GM12878 (cell line): ENCODE results near the gene BIK.

ENCODE experiments used
- CBX5 ChIP-seq: sonication (generic); IDR thresholded peaks from 2 replicates; pipeline ENCODE4 v1.6.1; 2016; ENCODE audit warnings: low read depth, moderate library complexity, mild to moderate bottlenecking, inconsistent platforms
- ESRRA ChIP-seq: IDR thresholded peaks from 2 replicates; pipeline ENCODE4 v1.6.1; 2012; ENCODE audit warnings: mild to moderate bottlenecking, low read length, improper control_type of control experiment
- EZH2 ChIP-seq: IDR thresholded peaks from 2 replicates; pipeline ENCODE4 v1.6.1; 2012; ENCODE audit warnings: low read depth, mild to moderate bottlenecking, control low read depth, inconsistent platforms, low read length, borderline replicate concordance; ENCODE audit not compliant: control insufficient read depth
- HDGF ChIP-seq: fragments of 450-650 bp; IDR thresholded peaks from 2 replicates; pipeline ENCODE4 v1.6.1; 2016; ENCODE audit warnings: antibody characterized with exemption
- MEF2B ChIP-seq: fragments of 450-650 bp; IDR thresholded peaks from 2 replicates; pipeline ENCODE4 v1.6.1; 2018; ENCODE audit warnings: mild to moderate bottlenecking, moderate library complexity; ENCODE audit not compliant: partially characterized antibody, poor library complexity, severe bottlenecking
- MXI1 ChIP-seq: fragments of 150-350 bp; IDR thresholded peaks from 2 replicates; pipeline ENCODE4 v1.6.1; 2011; ENCODE audit warnings: low read depth, mild to moderate bottlenecking, inconsistent platforms, low read length, improper control_type of control experiment
- NFYA ChIP-seq: IDR thresholded peaks from 2 replicates; pipeline ENCODE4 v1.6.1; 2011; ENCODE audit warnings: low read depth, mild to moderate bottlenecking, low read length, improper control_type of control experiment, borderline replicate concordance
- POLR2A ChIP-seq: IDR thresholded peaks from 2 replicates; pipeline ENCODE4 v1.6.1; 2011; ENCODE audit warnings: low read depth, mild to moderate bottlenecking, low read length
- POLR2AphosphoS5 ChIP-seq: IDR thresholded peaks from 2 replicates; pipeline ENCODE4 v1.6.1; 2011; ENCODE audit warnings: mild to moderate bottlenecking, low read length, inconsistent platforms
- TAF1 ChIP-seq: IDR thresholded peaks from 2 replicates; pipeline ENCODE4 v1.6.1; 2011; ENCODE audit warnings: mild to moderate bottlenecking, low read depth, low read length, borderline replicate concordance
- TF ChIP-seq, protein P1 (sequence below), 3 experiments: IDR thresholded peaks in 2 of 3; conservative IDR thresholded peaks in 1 of 3; 2 replicates each; pipeline ENCODE4 v1.5.1; 2011; ENCODE audit warnings: low read depth in 3 of 3, low read length in 3 of 3, mild to moderate bottlenecking in 3 of 3, control low read depth in 2 of 3, moderate library complexity in 2 of 3, inconsistent platforms in 1 of 3, mixed read lengths in 1 of 3; ENCODE audit not compliant: control insufficient read depth in 2 of 3, insufficient read depth in 1 of 3; ENCODE audit errors: extremely low read depth in 1 of 3
- TF ChIP-seq, protein P2 (sequence below): IDR thresholded peaks from 2 replicates; pipeline ENCODE4 v1.6.1; 2011; ENCODE audit warnings: low read depth, low read length, improper control_type of control experiment, borderline replicate concordance

DNA sequence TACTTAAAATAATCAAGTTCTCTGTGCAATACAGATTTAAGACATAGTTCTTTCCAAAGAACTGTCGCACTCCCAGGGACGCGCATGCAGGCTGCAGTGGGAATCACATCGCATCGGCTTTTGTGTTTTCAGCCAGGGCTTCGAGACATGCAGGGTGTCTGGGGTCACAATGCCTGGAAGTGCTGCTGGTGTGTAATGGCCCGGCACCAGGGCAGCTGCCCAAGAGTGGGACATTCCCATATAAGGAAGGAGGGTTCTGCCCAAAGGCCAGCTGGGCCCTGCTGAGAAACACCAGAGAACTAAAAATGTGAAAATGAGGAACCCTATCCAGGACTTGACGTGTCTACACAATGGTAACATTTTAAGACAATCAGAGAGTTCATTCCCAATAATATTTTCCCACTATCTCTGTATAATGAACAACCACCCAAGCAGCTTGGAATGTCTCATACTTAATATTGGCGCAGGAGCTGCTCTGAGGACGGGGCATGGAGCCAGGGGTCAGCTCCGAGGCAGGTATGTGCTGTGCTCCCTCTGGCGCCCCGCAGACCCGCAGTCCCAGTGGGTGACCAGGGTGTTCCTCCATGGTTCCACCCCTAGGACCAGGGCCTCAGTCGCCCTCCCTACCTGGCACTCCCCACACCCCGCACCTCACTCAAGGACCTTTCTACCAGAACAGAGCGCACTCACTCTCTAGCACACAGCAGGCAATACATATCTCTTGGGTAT is 21.4 kb downstream of the BIK start:
- TF ChIP-seq, protein P1, sequence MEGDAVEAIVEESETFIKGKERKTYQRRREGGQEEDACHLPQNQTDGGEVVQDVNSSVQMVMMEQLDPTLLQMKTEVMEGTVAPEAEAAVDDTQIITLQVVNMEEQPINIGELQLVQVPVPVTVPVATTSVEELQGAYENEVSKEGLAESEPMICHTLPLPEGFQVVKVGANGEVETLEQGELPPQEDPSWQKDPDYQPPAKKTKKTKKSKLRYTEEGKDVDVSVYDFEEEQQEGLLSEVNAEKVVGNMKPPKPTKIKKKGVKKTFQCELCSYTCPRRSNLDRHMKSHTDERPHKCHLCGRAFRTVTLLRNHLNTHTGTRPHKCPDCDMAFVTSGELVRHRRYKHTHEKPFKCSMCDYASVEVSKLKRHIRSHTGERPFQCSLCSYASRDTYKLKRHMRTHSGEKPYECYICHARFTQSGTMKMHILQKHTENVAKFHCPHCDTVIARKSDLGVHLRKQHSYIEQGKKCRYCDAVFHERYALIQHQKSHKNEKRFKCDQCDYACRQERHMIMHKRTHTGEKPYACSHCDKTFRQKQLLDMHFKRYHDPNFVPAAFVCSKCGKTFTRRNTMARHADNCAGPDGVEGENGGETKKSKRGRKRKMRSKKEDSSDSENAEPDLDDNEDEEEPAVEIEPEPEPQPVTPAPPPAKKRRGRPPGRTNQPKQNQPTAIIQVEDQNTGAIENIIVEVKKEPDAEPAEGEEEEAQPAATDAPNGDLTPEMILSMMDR (IDR thresholded peaks at IDR 0.05 in 2 of 3, conservative IDR thresholded peaks at IDR 0.05 in 1 of 3; ENCODE audit: control insufficient read depth in 2 of 3, extremely low read depth in 1 of 3, insufficient read depth in 1 of 3, low read depth in 3 of 3, low read length in 3 of 3): no peak
- no peak for TF ChIP-seq MXI1
- no peak for TF ChIP-seq NFYA
- no peak for TF ChIP-seq MEF2B
- no peak; the same call in 1 of the 2 replicates for TF ChIP-seq POLR2A
- no peak for TF ChIP-seq POLR2AphosphoS5
- TF ChIP-seq ESRRA: no peak
- no peak for TF ChIP-seq TAF1
- no peak for TF ChIP-seq CBX5
- TF ChIP-seq, protein P2, sequence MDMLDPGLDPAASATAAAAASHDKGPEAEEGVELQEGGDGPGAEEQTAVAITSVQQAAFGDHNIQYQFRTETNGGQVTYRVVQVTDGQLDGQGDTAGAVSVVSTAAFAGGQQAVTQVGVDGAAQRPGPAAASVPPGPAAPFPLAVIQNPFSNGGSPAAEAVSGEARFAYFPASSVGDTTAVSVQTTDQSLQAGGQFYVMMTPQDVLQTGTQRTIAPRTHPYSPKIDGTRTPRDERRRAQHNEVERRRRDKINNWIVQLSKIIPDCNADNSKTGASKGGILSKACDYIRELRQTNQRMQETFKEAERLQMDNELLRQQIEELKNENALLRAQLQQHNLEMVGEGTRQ: no peak
- TF ChIP-seq EZH2: no peak
- TF ChIP-seq HDGF: no peak
